ENCODE results near the gene LIN52. TPM values are rescaled to one million over a fixed set of nuclear protein-coding genes. Genes with fewer than 3 reads are reported as not detected.
A peak's percentile ranks its signal among the peaks of the same experiment; 100 is the strongest.

LIN52 gene
- total RNA-seq, 5 donors from 2014 or later (not counting 1 experiment from before 2014, with no cell fraction given): 9.7 to 11.2 (median 10.7) TPM

- Histone ChIP-seq H3K36me3 (ENCODE audit: control insufficient read depth in 2 of 2, extremely low read depth in 1 of 2, insufficient read depth in 1 of 2, low read length in 1 of 2) (no peaks in the 10 kb centered on the region), H3K27ac (ENCODE audit: low read length) (no peak overlapping the region), H3K27me3 (replicated peaks in 1 of 2; ENCODE audit: control insufficient read depth in 2 of 2, extremely low read depth in 1 of 2, insufficient read depth in 2 of 2, low read length in 1 of 2) (no peaks in the 10 kb centered on the region), H3K4me1 (ENCODE audit: control insufficient read depth in 1 of 2, extremely low read depth in 1 of 2, insufficient read depth in 2 of 2, low read length in 2 of 2) (no peaks in the 10 kb centered on the region), H3K4me3 (ENCODE audit: control insufficient read depth in 1 of 2, extremely low read depth in 1 of 2, low read length in 1 of 2) (no peak overlapping the region), H3K9me3 (no peaks in the 10 kb centered on the region)
- DNase-seq (peak in 1 of 35 experiments; percentile 5), ATAC-seq (replicated peaks in 1 of 4) (no peak)
- WGBS (ENCODE audit: insufficient coverage): no CpG with 5 or more reads among the region's 1 CpG
- Mint-ChIP-seq H3K4me3 (no peak overlapping the region), H3K27ac (no peak overlapping the region), H3K9me3 (no peaks in the 10 kb centered on the region), H3K36me3 (peaks cover 28% of the 10 kb centered on the region), H3K27me3 (no peaks in the 10 kb centered on the region), H3K4me1 (no peaks in the 10 kb centered on the region)
- CTCF ChIA-PET: no interaction called here
- POLR2A ChIA-PET: no interaction called here
Measured at GRCh38 chr14:74127634-74128033, 42.9 kb downstream of the LIN52 start.

- ChIA-PET POLR2A (no interaction called here), CTCF (no interaction called here)
- H3K4me3 ChIP-seq (ENCODE audit: control insufficient read depth in 1 of 2, extremely low read depth in 1 of 2, low read length in 1 of 2): no peak overlapping the region
- Mint-ChIP-seq H3K27me3 (no peaks in the 10 kb centered on the region), H3K4me1 (peaks cover 27 to 29% (median 27%) of the 10 kb centered on the region in 3 donors), H3K27ac (peak overlapping the region; percentile 0 to 2), H3K4me3 (no peak overlapping the region), H3K9me3 (no peaks in the 10 kb centered on the region), H3K36me3 (peaks cover 8% of the 10 kb centered on the region)
- DNase-seq (no peak), ATAC-seq (replicated peaks in 1 of 4) (no peak)
- H3K27me3 ChIP-seq (replicated peaks in 1 of 2; ENCODE audit: control insufficient read depth in 2 of 2, extremely low read depth in 1 of 2, insufficient read depth in 2 of 2, low read length in 1 of 2): no peaks in the 10 kb centered on the region
- H3K4me1 ChIP-seq (ENCODE audit: control insufficient read depth in 1 of 2, extremely low read depth in 1 of 2, insufficient read depth in 2 of 2, low read length in 2 of 2): peaks cover 0 to 6% of the 10 kb centered on the region in 2 experiments
- H3K27ac ChIP-seq (ENCODE audit: low read length): no peak overlapping the region
- H3K9me3 ChIP-seq: no peaks in the 10 kb centered on the region
- H3K36me3 ChIP-seq (ENCODE audit: control insufficient read depth in 2 of 2, extremely low read depth in 1 of 2, insufficient read depth in 1 of 2, low read length in 1 of 2): no peaks in the 10 kb centered on the region
- 100% methylated on average over 1 of the region's 3 CpGs for WGBS (ENCODE audit: insufficient coverage)
Measured at GRCh38 chr14:74133833-74134481, 49.2 kb downstream of the LIN52 start.

GRCh38 chr14:74134484-74134883, 49.7 kb downstream of the LIN52 start:
- no peaks in the 10 kb centered on the region for H3K27me3 ChIP-seq (replicated peaks in 1 of 2; ENCODE audit: control insufficient read depth in 2 of 2, extremely low read depth in 1 of 2, insufficient read depth in 2 of 2, low read length in 1 of 2)
- H3K4me3 ChIP-seq (ENCODE audit: control insufficient read depth in 1 of 2, extremely low read depth in 1 of 2, low read length in 1 of 2): no peak overlapping the region
- peak overlapping the region in 1 of 2 donors; percentile 0 for H3K27ac Mint-ChIP-seq
- peaks cover 27 to 29% (median 27%) of the 10 kb centered on the region in 3 donors for H3K4me1 Mint-ChIP-seq
- H3K4me1 ChIP-seq (ENCODE audit: control insufficient read depth in 1 of 2, extremely low read depth in 1 of 2, insufficient read depth in 2 of 2, low read length in 2 of 2): peaks cover 0 to 6% of the 10 kb centered on the region in 2 experiments
- no peak overlapping the region for H3K4me3 Mint-ChIP-seq
- H3K36me3 ChIP-seq (ENCODE audit: control insufficient read depth in 2 of 2, extremely low read depth in 1 of 2, insufficient read depth in 1 of 2, low read length in 1 of 2): no peaks in the 10 kb centered on the region
- H3K36me3 Mint-ChIP-seq: peaks cover 5% of the 10 kb centered on the region
- H3K9me3 Mint-ChIP-seq: no peaks in the 10 kb centered on the region
- H3K9me3 ChIP-seq: no peaks in the 10 kb centered on the region
- ChIA-PET CTCF (no interaction called here), POLR2A (no interaction called here)
- no peaks in the 10 kb centered on the region for H3K27me3 Mint-ChIP-seq
- peak in 1 of 35 experiments; percentile 6 for DNase-seq
- no peak overlapping the region for H3K27ac ChIP-seq (ENCODE audit: low read length)
- ATAC-seq (replicated peaks in 1 of 4): no peak

- DNase-seq (peak in 1 of 35 experiments; percentile 3), ATAC-seq (replicated peaks in 1 of 4) (no peak)
- no peaks in the 10 kb centered on the region for H3K27me3 Mint-ChIP-seq
- peaks cover 27 to 29% (median 27%) of the 10 kb centered on the region in 3 donors for H3K4me1 Mint-ChIP-seq
- no CpG with 5 or more reads among the region's 1 CpG for WGBS (ENCODE audit: insufficient coverage)
- Histone ChIP-seq H3K9me3 (no peaks in the 10 kb centered on the region), H3K27ac (ENCODE audit: low read length) (no peak overlapping the region), H3K36me3 (ENCODE audit: control insufficient read depth in 2 of 2, extremely low read depth in 1 of 2, insufficient read depth in 1 of 2, low read length in 1 of 2) (no peaks in the 10 kb centered on the region), H3K4me3 (ENCODE audit: control insufficient read depth in 1 of 2, extremely low read depth in 1 of 2, low read length in 1 of 2) (no peak overlapping the region), H3K27me3 (replicated peaks in 1 of 2; ENCODE audit: control insufficient read depth in 2 of 2, extremely low read depth in 1 of 2, insufficient read depth in 2 of 2, low read length in 1 of 2) (no peaks in the 10 kb centered on the region), H3K4me1 (ENCODE audit: control insufficient read depth in 1 of 2, extremely low read depth in 1 of 2, insufficient read depth in 2 of 2, low read length in 2 of 2) (peaks cover 0 to 6% of the 10 kb centered on the region in 2 experiments)
- no peak overlapping the region for H3K27ac Mint-ChIP-seq
- ChIA-PET CTCF (no interaction called here), POLR2A (interaction anchor here in 1 of 2 donors (0.6 kb wide), 1 partner anchor 38 kb away, joined by 3 read pairs; no protein-coding TSS in a partner anchor)
- H3K4me3 Mint-ChIP-seq: no peak overlapping the region
- no peaks in the 10 kb centered on the region for H3K9me3 Mint-ChIP-seq
- H3K36me3 Mint-ChIP-seq: peaks cover 5% of the 10 kb centered on the region
Measured at GRCh38 chr14:74135426-74135825, 50.7 kb downstream of the LIN52 start.

- Histone ChIP-seq H3K36me3 (ENCODE audit: control insufficient read depth in 2 of 2, extremely low read depth in 1 of 2, insufficient read depth in 1 of 2, low read length in 1 of 2) (no peaks in the 10 kb centered on the region), H3K4me1 (ENCODE audit: control insufficient read depth in 1 of 2, extremely low read depth in 1 of 2, insufficient read depth in 2 of 2, low read length in 2 of 2) (peaks cover 0 to 8% of the 10 kb centered on the region in 2 experiments), H3K27me3 (replicated peaks in 1 of 2; ENCODE audit: control insufficient read depth in 2 of 2, extremely low read depth in 1 of 2, insufficient read depth in 2 of 2, low read length in 1 of 2) (no peaks in the 10 kb centered on the region), H3K9me3 (no peaks in the 10 kb centered on the region), H3K27ac (ENCODE audit: low read length) (no peak overlapping the region), H3K4me3 (ENCODE audit: control insufficient read depth in 1 of 2, extremely low read depth in 1 of 2, low read length in 1 of 2) (no peak overlapping the region)
- ATAC-seq (replicated peaks in 1 of 4) (no peak), DNase-seq (no peak)
- no peak overlapping the region for H3K4me3 Mint-ChIP-seq
- H3K9me3 Mint-ChIP-seq: no peaks in the 10 kb centered on the region
- H3K4me1 Mint-ChIP-seq: peaks cover 15 to 18% (median 17%) of the 10 kb centered on the region in 3 donors
- ChIA-PET POLR2A (no interaction called here), CTCF (interaction anchor here in 1 of 2 donors (0.9 kb wide), 1 partner anchor 16 kb away, joined by 3 read pairs; no protein-coding TSS in a partner anchor)
- 95% methylated on average over 5 of the region's 8 CpGs for WGBS (ENCODE audit: insufficient coverage)
- no peak overlapping the region for H3K27ac Mint-ChIP-seq
- peaks cover 24% of the 10 kb centered on the region for H3K36me3 Mint-ChIP-seq
- H3K27me3 Mint-ChIP-seq: no peaks in the 10 kb centered on the region
Measured at GRCh38 chr14:74140374-74140850, 55.7 kb downstream of the LIN52 start.

GRCh38 chr14:74141703-74142102, 56.9 kb downstream of the LIN52 start:
- Mint-ChIP-seq H3K9me3 (no peaks in the 10 kb centered on the region), H3K4me3 (no peak overlapping the region), H3K4me1 (peaks cover 11 to 15% (median 12%) of the 10 kb centered on the region in 3 donors), H3K36me3 (peaks cover 31% of the 10 kb centered on the region), H3K27me3 (no peaks in the 10 kb centered on the region), H3K27ac (no peak overlapping the region)
- ChIA-PET CTCF (no interaction called here), POLR2A (no interaction called here)
- WGBS (ENCODE audit: insufficient coverage): 100% methylated on average over 1 of the region's 3 CpGs
- Histone ChIP-seq H3K4me3 (ENCODE audit: control insufficient read depth in 1 of 2, extremely low read depth in 1 of 2, low read length in 1 of 2) (no peak overlapping the region), H3K9me3 (no peaks in the 10 kb centered on the region), H3K27me3 (replicated peaks in 1 of 2; ENCODE audit: control insufficient read depth in 2 of 2, extremely low read depth in 1 of 2, insufficient read depth in 2 of 2, low read length in 1 of 2) (no peaks in the 10 kb centered on the region), H3K4me1 (ENCODE audit: control insufficient read depth in 1 of 2, extremely low read depth in 1 of 2, insufficient read depth in 2 of 2, low read length in 2 of 2) (peaks cover 0 to 4% of the 10 kb centered on the region in 2 experiments), H3K36me3 (ENCODE audit: control insufficient read depth in 2 of 2, extremely low read depth in 1 of 2, insufficient read depth in 1 of 2, low read length in 1 of 2) (no peaks in the 10 kb centered on the region), H3K27ac (ENCODE audit: low read length) (no peak overlapping the region)
- ATAC-seq (replicated peaks in 1 of 4) (no peak), DNase-seq (no peak)
